ENCODE data around the gene KDM3B. TPM values are rescaled to one million over a fixed set of nuclear protein-coding genes. Genes with fewer than 3 reads are reported as not detected.

KDM3B gene
- total and polyA plus RNA-seq, 2 of the 8 experiments (the other 6 are each of a cell fraction or from before 2014, with no cell fraction given): 27.1 to 78.1 TPM

- H2BK5ac ChIP-seq (ENCODE audit: low read depth, low read length): peak overlapping the region; percentile 72
- 21% methylated on average over 12 of the region's 12 CpGs; no CpG with 5 or more reads in 1 of the 2 experiments for WGBS, 2 experiments (ENCODE audit: extremely low coverage in 1 of 2, insufficient coverage in 1 of 2, insufficient read length in 1 of 2, insufficient replicate concordance in 2 of 2, low coverage in 1 of 2, low lambda C conversion rate in 2 of 2, missing lambda C conversion rate in 1 of 2)
- FAIRE-seq: no peak
- TF ChIP-seq ZNF274 (IDR thresholded peaks at IDR 0.05; ENCODE audit: borderline replicate concordance, extremely low read depth, low read length) (no peak), SP2 (IDR thresholded peaks at IDR 0.05; ENCODE audit: low read length) (no peak), PHF8 (conservative IDR thresholded peaks at IDR 0.05; ENCODE audit: low read depth, low read length) (no peak), RBBP5 (IDR thresholded peaks at IDR 0.05; ENCODE audit: borderline replicate concordance, low read depth, low read length) (no peak), POLR2AphosphoS5 (IDR thresholded peaks at IDR 0.05; ENCODE audit: low read depth, low read length) (no peak), JUN (IDR thresholded peaks at IDR 0.05; ENCODE audit: low read depth, low read length) (no peak), YY1 (IDR thresholded peaks at IDR 0.05; ENCODE audit: low read depth, low read length) (no peak), SP4 (IDR thresholded peaks at IDR 0.05; ENCODE audit: low read length) (no peak), EZH2 (IDR thresholded peaks at IDR 0.05; ENCODE audit: low read depth, low read length, severe bottlenecking) (no peak), NANOG (IDR thresholded peaks at IDR 0.05; ENCODE audit: insufficient read depth, low read depth, low read length, poor library complexity, severe bottlenecking) (no peak), BCL11A (IDR thresholded peaks at IDR 0.05; ENCODE audit: low read depth in 2 of 2, low read length in 2 of 2) (no peak)
- TF ChIP-seq, protein P1, sequence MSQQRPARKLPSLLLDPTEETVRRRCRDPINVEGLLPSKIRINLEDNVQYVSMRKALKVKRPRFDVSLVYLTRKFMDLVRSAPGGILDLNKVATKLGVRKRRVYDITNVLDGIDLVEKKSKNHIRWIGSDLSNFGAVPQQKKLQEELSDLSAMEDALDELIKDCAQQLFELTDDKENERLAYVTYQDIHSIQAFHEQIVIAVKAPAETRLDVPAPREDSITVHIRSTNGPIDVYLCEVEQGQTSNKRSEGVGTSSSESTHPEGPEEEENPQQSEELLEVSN (IDR thresholded peaks at IDR 0.05): no peak
Observed at GRCh38 chr5:138330813-138331448, 21.6 kb upstream of the KDM3B start.

More at GRCh38 chr5:138330813-138331448, 21.6 kb upstream of the KDM3B start:
- peak overlapping the region; percentile 46; the same call in 1 of the 2 replicates for H2BK12ac ChIP-seq (ENCODE audit: low read depth, low read length)
- H3K23ac ChIP-seq (ENCODE audit: insufficient read length): no peak overlapping the region
- peaks cover 0 to 4% (median 1%) of the 10 kb centered on the region in 4 experiments; a peak in 2 of 8 replicates for H3K36me3 ChIP-seq (ENCODE audit: control insufficient read depth in 2 of 4, insufficient read depth in 4 of 4, low read length in 3 of 4)
- peaks cover 0 to 2% (median 0%) of the 10 kb centered on the region in 4 experiments; a peak in 2 of 7 replicates for H3K4me1 ChIP-seq (replicated peaks in 1 of 4; ENCODE audit: control insufficient read depth in 3 of 4, insufficient read depth in 4 of 4, low read length in 3 of 4)
- H3K18ac ChIP-seq (ENCODE audit: extremely low read depth, low read length): no peak overlapping the region; the same call in 1 of the 2 replicates
- H4K8ac ChIP-seq (ENCODE audit: extremely low read depth, insufficient read depth, low read length): peak overlapping the region; percentile 77; the same call in 1 of the 2 replicates
- H2BK20ac ChIP-seq (ENCODE audit: low read length): no peak overlapping the region
- no peak overlapping the region; the same call in 1 of the 2 replicates for H2AK5ac ChIP-seq (ENCODE audit: low read depth, low read length)
- no peak overlapping the region for H3K14ac ChIP-seq (ENCODE audit: insufficient read length)
- POLR2A ChIA-PET (ENCODE audit: partially characterized antibody): interaction anchor here (0.7 to 4.7 kb wide), 20 partner anchors 9 to 245 kb away, joined by 3 to 68 read pairs (median 6); partner anchors contain the start of genes BRD8, CDC23, EGR1 and KDM3B
- no peak overlapping the region for H4K5ac ChIP-seq (ENCODE audit: insufficient read length, low read depth, low read length)
- H2BK120ac ChIP-seq (replicated peaks; ENCODE audit: low read depth, low read length): no peak overlapping the region
- no peak overlapping the region for H3K4ac ChIP-seq (replicated peaks; ENCODE audit: insufficient read length, low read depth, low read length)
- H3K79me2 ChIP-seq (ENCODE audit: control insufficient read depth in 1 of 2, insufficient read depth in 2 of 2, low read length in 2 of 2): peaks cover 0 to 10% of the 10 kb centered on the region in 2 experiments; a peak in 1 of 4 replicates
- H2BK15ac ChIP-seq (ENCODE audit: low read length): no peak overlapping the region
- peak overlapping the region; percentile 63 for H2AFZ ChIP-seq (ENCODE audit: low read length)
- H4K20me1 ChIP-seq (replicated peaks in 1 of 2; ENCODE audit: control insufficient read depth in 1 of 2, insufficient read depth in 2 of 2, low read length in 2 of 2): no peaks in the 10 kb centered on the region
- peak overlapping the region; percentile 88 to 93 for H3K4me2 ChIP-seq (ENCODE audit: insufficient read depth in 1 of 2, low read depth in 2 of 2, low read length in 2 of 2)
- H3K27ac ChIP-seq (ENCODE audit: low read depth, low read length): peak overlapping the region; percentile 76
- no peak for DNase-seq (ENCODE audit: low read depth in 1 of 2, low spot score in 2 of 2)
- H3K9ac ChIP-seq (replicated peaks in 1 of 4; ENCODE audit: extremely low read depth in 1 of 4, low read depth in 3 of 4, low read length in 3 of 4): peak overlapping the region; percentile 41 to 97 (median 78)
- peaks cover 9% of the 10 kb centered on the region for H3K23me2 ChIP-seq (ENCODE audit: low read depth, low read length)
- no peaks in the 10 kb centered on the region; the same call in 1 of the 2 replicates for H3K79me1 ChIP-seq (ENCODE audit: low read depth, low read length)
- no peak overlapping the region for H4K91ac ChIP-seq (replicated peaks; ENCODE audit: insufficient read length, low read length)
- no peak overlapping the region for H3K56ac ChIP-seq (replicated peaks; ENCODE audit: insufficient read length, low read depth, low read length)
- CTCF ChIA-PET (ENCODE audit: partially characterized antibody): interaction anchor here (0.6 to 13.6 kb wide), 6 partner anchors 8 to 422 kb away, joined by 3 to 196 read pairs (median 4); partner anchors contain the start of gene KDM3B
- H3K4me3 ChIP-seq (ENCODE audit: extremely low read depth in 1 of 4, insufficient read depth in 2 of 4, low read depth in 3 of 4, low read length in 4 of 4): peak overlapping the region; percentile 78 to 95 (median 90)
- H3K27me3 ChIP-seq (replicated peaks in 1 of 4; ENCODE audit: control insufficient read depth in 3 of 4, extremely low read depth in 1 of 4, insufficient read depth in 3 of 4, low read length in 3 of 4): no peaks in the 10 kb centered on the region
- no peaks in the 10 kb centered on the region for H3K9me3 ChIP-seq (ENCODE audit: insufficient read depth in 2 of 2, low read depth in 1 of 2, low read length in 1 of 2)

All from H1 (cell line).